Activated CD8-positive, alpha-beta memory T cell treated with anti-CD3 and anti-CD28 coated beads for 24 hours (primary cell): ENCODE measurements around the gene DCPS.
A peak's percentile ranks its signal among the peaks of the same experiment; 100 is the strongest.
"Not testable (repeated sequence)": the region's sequence is repeated elsewhere in the genome, so short reads cannot be mapped to it uniquely, and the experiment has no call there.

Experiments used
- DNase-seq: peaks from one replicate; pipeline ENCODE4 v3.0.0-alpha.2; 2020

Gene DCPS

GRCh38 chr11:126290887-126291286 is 13.0 kb upstream of the DCPS start:
- no peak for DNase-seq

GRCh38 chr11:126293726-126294125 is 10.1 kb upstream of the DCPS start:
- DNase-seq, result no peak

GRCh38 chr11:126297004-126297403 is 6.9 kb upstream of the DCPS start:
- no peak for DNase-seq

DNA sequence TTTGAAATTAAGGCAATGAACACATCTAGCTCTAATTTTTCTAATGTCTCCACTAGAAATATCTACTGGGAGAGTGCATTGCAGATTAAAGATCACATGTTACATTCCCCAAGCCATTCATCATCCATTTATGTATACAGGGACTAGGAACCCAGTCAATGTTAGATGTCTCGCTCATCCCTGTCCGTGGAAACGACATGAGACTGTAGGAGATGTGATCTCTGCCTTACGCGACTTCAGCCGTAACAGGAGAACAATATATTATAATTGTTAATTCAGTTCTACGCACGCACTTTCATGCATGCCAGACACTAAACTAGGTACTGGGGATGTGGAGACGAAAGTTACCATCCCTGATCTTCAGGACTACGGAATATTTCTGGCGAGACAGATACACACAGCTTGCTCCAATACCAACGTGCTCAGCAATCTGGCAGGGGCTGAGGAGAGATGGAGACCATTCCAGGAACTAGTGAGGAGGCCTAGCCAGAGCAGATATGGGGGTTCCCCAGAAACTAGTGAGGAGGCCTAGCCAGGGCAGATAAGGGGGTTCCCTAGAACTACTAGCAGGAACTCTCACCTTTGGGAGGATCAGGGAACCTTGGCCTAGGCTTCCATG is 706 bp downstream of the DCPS start:
- no peak for DNase-seq

- DNase-seq, result no peak
Observed at GRCh38 chr11:126305699-126306098, 1.8 kb downstream of the DCPS start.

GRCh38 chr11:126307706-126308105 is 3.8 kb downstream of the DCPS start:
- DNase-seq, result no peak

GRCh38 chr11:126308271-126308671 is 4.4 kb downstream of the DCPS start:
- no peak for DNase-seq

DNA sequence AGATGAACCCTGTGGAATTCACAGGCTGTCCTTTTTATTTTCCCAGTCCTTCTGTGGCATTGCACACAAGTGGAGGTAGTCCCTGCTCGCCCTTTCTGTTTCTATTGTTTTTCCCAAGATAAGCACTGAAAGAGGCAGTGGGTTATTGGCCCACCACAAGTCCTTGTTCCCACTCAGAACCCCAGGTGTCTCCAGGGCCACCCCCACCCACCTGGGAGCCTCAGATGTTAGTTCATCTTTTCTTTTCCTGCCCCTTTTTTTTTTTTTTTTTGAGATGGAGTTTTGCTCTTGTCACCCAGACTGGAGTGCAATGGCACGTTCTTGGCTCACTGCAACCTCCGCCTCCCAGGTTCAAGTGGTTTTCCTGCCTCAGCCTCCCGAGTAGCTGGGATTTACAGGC is 4.9 kb downstream of the DCPS start:
- not testable (repeated sequence) for DNase-seq

DNA sequence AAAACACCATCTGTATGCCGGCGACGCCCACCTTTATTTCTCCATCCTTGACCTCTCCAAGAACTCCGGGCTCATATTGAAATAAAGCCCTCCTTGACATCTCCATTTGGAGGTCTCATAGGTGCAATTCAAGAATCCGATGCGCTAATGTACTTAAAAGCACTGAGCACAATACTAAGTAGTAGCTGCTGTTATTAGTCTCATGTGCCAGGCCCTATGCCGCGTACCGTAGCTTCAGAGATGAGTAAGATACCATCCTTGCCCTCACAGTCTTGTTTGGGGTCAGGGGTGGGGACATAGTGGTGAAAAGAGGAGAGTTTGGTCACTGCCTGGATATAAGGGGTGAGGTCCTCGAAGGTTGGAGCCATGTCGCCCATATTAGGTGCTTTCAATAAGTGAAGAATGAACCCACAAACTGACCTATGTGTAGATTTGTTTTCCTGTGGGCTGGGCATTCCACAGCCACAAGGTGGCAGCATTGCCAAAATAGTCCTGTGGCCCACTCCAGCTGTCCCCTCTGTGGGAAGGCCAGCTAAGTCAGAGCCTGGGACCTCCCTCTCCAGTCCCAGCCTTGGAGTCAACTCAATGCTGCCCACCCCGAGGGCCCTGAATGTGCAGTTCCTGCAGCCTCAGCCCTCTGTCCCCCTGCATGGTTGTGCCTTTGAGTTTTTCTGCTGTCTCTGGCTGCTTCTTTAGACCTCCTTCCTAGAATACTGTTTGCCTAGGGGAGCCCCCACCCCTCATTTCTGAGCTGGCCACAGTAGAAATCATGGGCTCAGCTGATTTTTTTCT is 6.5 kb downstream of the DCPS start:
- peak; percentile 84 for DNase-seq

GRCh38 chr11:126310992-126311310 is 7.1 kb downstream of the DCPS start:
- no peak for DNase-seq

DNA sequence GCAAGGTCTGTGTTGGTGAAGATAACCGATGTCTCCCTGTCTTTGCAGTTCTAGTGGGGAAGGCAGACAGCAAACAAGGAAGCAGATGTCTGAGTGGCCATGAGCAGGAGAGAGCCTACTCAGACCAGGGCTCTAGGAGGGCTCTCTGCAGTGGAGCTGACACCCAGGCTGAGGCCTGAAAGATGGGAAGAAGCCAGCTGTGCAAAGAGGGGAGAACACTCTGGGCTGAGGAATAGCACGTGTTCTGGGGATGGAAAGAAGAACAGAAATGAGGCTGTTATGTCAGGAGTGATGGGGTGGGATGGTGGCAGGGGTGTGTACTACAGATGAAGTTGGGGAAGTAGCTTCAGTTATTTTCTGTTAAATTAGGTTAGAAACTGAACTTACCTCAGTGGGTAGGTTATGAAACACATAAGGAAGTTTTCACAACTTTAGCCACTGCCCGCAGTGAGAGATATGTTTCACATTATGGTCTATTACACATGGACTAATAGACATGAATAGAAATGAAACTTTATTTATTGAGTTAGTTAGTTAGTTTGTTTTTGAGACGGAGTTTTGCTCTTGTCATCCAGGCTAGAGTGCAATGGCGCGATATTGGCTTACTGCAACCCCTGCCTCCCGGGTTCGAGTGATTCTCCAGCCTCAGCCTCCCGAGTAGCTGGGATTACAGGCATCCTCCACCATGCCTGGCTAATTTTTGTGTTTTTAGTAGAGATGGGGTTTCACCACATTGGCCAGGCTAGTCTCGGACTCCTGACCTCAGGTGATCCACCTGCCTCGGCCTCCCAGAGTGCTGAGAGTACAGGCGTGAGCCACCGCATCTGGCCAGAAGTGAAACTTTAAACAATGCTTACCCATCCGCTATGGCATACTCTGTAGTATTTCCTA is 7.8 kb downstream of the DCPS start:
- DNase-seq, result no peak

GRCh38 chr11:126312961-126313360 is 9.1 kb downstream of the DCPS start:
- no peak for DNase-seq

DNA sequence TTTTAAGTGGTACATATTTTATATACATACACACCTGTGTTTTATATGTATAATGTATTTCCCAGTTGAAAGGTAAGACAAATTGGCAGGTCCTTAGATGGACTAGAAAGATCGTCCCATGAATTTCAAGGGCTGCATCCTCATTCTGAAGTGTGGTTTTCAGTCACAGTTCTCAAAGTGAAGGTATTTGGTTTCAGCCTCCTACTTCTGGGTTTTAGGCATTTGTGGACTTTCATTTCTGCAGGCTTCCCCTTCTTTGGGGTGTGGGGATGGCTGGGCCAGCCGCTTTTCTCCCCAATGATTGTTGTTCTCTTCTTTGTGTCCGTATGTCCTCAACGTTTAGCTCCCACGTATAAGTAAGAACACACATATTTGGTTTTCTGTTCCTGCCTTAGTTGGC is 10.0 kb downstream of the DCPS start:
- DNase-seq, result no peak

GRCh38 chr11:126317432-126317755 is 13.5 kb downstream of the DCPS start:
- DNase-seq, result no peak

DNA sequence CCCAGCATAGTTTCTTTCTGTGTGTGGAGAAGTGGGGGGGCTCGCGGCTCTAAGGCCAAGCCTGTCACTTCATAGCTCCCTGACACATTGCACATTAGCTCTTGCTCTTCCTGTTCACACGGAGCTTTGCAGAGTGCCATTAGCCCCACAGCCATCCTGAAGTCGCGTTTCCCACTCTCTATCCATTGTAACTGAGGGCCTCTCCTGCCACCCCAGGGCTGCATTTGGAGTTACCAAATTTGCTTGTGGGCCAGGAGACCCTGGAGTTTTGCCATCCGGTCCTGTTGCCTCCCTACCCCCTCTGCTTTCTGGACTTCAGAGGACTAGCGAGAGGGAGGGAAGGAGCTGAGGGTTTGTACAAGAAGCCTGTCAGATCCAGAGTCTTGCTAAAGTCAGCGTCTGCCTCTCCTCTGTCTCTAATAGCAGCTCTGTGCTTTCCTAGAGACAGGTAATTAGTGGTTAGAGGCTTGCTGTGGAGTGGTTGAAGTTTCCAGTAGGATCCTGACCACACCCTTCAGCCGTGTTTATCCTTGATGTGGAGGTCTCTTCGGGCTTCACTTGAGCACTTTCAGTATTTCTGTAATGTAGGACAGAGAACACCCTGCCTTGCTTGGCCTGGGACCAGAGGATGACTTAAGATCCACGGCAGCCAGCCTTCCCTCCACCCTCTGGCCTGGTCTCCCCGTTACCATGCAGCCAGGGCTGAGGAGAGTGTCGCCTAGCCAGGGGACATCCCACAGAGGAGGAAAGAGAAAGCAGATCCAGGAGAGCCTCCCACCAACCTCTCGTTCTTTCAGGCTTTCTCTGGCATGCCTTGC is 14.1 kb downstream of the DCPS start:
- DNase-seq, result no peak

- no peak for DNase-seq
Observed at GRCh38 chr11:126318574-126319373, 14.9 kb downstream of the DCPS start.

DNA sequence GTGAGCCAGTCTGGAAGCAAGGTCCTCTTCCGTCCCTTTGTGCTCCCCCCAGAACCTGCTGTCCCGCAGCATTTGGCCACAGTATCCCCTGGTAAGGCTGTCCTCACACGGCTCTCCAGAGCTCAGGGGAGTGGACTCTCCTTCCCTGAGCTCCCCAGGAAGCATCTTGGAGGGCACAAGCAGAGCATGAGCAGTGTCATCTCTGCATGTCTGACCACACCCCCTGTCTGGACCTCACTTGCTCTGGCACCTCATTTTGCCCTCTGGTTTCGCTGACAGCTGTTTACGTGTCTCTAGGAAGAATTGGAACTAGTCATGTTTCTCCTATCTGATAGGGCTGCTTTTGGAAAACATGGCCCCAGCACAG is 15.5 kb downstream of the DCPS start:
- no peak for DNase-seq

DNA sequence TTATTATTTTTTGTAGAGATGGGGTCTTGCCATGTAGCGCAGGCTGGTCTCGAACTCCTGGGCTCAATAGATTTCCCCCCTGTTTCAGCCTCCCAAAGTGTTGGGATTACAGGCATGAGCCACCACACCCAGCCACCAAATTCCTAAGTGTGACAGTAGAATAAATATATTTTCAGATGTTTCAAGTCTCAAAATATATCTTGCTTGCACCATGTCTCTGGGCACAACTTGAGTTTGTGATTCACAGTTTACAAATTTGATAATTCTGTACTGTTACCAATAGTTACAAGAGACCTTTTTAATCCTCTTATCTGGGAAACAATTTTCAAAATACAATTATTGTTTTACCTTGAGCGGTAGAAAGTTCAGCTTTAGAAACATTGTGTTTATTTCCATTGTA is 19.1 kb downstream of the DCPS start:
- DNase-seq, result no peak

GRCh38 chr11:126327281-126328000 is 23.6 kb downstream of the DCPS start:
- no peak for DNase-seq

- no peak for DNase-seq
Observed at GRCh38 chr11:126328001-126328390, 24.1 kb downstream of the DCPS start.

DNA sequence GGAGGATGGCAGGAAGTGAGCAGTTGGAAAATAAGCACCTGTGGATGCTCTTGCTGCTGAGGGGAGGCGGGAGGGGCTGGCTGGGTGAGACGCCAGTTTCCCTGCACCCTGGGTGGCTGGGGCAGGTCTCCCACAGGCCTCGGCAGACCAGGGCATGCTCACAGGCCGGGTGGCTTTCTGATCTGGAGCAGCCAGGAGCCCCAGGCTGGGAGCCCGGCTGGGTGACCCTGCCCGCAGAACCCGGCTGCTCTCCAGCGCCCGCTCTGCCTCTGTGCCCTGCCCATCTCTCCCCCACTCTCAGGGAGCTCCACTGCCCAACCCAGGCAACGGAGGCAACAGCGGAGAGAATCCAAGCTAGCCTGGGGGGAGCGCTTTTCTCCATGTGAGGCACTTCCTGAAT is 24.6 kb downstream of the DCPS start:
- DNase-seq, result no peak
